ENCODE measurements around the gene NDRG2. TPM values are rescaled to one million over a fixed set of nuclear protein-coding genes. Genes with fewer than 3 reads are reported as not detected.

Gene NDRG2
- total and polyA plus RNA-seq, 7 donors, result 328 to 2,087 (median 762) TPM

DNA sequence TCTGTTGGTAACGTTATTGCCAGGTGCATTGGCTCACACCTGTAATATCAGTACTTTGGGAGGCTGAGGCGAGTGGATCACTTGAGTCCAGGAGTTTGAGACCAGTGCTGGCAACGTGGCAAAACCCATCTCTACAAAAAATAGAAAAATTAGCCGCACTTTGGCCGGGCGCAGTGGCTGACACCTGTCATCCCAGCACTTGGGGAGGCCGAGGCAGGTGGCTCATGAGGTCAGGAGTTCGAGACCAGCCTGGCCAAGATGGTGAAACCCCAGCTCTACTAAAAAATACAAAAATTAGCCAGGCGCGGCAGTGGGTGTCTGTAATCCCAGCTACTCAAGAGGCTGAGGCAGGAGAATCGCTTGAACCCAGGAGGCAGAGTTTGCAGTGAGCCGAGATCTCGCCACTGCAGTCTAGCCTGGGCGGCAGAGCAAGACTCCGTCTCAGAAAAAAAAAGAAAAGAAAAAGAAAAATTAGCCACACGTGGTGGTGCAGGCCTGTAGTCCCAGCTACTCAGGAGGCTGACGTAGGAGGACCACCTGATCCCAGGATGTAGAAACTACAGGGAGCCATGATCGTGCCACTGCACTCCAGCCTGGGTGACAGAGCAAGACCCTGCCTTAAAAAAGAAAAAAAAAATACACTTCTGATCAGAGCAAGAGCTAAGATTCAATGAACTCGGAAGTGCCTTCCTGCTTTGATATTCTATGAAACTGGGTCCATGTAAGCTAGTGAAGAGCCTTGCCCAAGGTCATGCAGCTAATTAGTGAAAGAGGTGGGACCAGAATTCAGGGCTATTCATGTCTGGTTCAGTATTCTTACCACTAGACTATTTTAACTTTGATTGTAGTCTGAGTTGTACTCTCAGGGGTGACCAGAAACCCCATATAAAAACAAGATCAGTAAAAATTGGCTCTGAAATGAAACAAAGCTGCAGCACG, 28.6 kb upstream of the NDRG2 start:
- Histone ChIP-seq H3K27ac (no peak overlapping the region), H3K4me1 (peaks cover 2% of the 10 kb centered on the region), H3K9me3 (no peaks in the 10 kb centered on the region), H3K4me3 (no peak overlapping the region), H3K36me3 (ENCODE audit: insufficient read depth in 1 of 2, low read depth in 1 of 2) (no peaks in the 10 kb centered on the region), H3K27me3 (ENCODE audit: insufficient read depth in 3 of 3, low read length in 2 of 3) (no peaks in the 10 kb centered on the region)
- TF ChIP-seq, protein P1, sequence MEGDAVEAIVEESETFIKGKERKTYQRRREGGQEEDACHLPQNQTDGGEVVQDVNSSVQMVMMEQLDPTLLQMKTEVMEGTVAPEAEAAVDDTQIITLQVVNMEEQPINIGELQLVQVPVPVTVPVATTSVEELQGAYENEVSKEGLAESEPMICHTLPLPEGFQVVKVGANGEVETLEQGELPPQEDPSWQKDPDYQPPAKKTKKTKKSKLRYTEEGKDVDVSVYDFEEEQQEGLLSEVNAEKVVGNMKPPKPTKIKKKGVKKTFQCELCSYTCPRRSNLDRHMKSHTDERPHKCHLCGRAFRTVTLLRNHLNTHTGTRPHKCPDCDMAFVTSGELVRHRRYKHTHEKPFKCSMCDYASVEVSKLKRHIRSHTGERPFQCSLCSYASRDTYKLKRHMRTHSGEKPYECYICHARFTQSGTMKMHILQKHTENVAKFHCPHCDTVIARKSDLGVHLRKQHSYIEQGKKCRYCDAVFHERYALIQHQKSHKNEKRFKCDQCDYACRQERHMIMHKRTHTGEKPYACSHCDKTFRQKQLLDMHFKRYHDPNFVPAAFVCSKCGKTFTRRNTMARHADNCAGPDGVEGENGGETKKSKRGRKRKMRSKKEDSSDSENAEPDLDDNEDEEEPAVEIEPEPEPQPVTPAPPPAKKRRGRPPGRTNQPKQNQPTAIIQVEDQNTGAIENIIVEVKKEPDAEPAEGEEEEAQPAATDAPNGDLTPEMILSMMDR (IDR thresholded peaks at IDR 0.05), result no peak
- intact Hi-C loops (cut with DNase I), result loop anchor here in 1 of 2 donors (5.0 kb wide), 1 partner anchor 51 kb away; no protein-coding TSS in a partner anchor
- ATAC-seq (no peak), DNase-seq (no peak)
- 84 to 90% (median 85%) methylated on average over 20 of the region's 20 CpGs for WGBS, 3 donors

DNA sequence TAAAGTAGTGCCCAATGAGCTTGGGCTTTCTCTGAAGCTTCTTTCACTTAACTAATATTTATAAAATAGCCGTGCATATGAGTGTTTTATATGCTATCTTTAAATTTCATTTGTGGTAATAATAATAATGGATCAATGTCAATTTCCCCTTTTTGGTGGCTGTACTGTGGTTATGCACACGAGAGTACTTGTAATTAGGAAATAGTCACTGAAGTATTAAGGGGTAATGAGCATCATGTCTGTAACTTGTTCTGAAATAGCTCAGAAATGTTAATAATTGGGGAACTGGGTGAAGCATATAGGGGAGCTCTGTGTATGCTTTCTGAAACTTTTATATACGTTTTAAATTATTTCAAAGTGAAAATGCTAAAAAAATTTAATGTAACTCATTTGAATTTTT, 25.7 kb upstream of the NDRG2 start:
- DNase-seq (no peak), ATAC-seq (no peak)
- Histone ChIP-seq H3K36me3 (ENCODE audit: insufficient read depth in 1 of 2, low read depth in 1 of 2) (no peaks in the 10 kb centered on the region), H3K4me1 (peaks cover 20% of the 10 kb centered on the region), H3K4me3 (no peak overlapping the region), H3K9me3 (no peaks in the 10 kb centered on the region), H3K27me3 (ENCODE audit: insufficient read depth in 3 of 3, low read length in 2 of 3) (no peaks in the 10 kb centered on the region), H3K27ac (no peak overlapping the region)
- intact Hi-C loops (cut with DNase I), result loop anchor here in 1 of 2 donors (5.0 kb wide), 1 partner anchor 48 kb away; no protein-coding TSS in a partner anchor
- 83 to 87% (median 86%) methylated on average over 3 of the region's 3 CpGs for WGBS, 3 donors
- TF ChIP-seq, protein P1 (IDR thresholded peaks at IDR 0.05), result no peak

DNA sequence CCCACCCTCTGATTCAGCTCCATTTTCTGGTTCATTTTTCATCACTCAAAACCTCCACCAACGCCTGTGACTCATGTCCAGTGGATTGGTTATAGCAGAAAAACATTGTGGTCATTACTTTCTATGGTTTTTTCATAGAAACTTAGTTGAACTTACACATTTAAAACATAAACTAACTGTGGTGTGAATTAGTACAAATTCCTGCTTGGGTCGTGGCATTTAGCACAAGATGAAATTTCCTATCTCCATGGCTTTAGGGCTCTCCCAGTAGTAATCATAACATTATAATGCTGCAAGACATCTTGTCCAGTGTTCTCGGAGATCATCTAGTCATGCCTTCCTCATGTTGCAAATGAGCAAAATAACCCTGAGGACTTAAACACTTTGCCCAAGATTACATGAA, 24.4 kb upstream of the NDRG2 start:
- no peaks in the 10 kb centered on the region for H3K27me3 ChIP-seq (ENCODE audit: insufficient read depth in 3 of 3, low read length in 2 of 3)
- TF ChIP-seq, protein P1 (IDR thresholded peaks at IDR 0.05), result no peak
- H3K4me1 ChIP-seq, result peaks cover 23% of the 10 kb centered on the region
- H3K27ac ChIP-seq, result no peak overlapping the region
- DNase-seq (no peak), ATAC-seq (no peak)
- intact Hi-C loops (cut with DNase I), result no loop called here
- H3K36me3 ChIP-seq (ENCODE audit: insufficient read depth in 1 of 2, low read depth in 1 of 2), result no peaks in the 10 kb centered on the region
- H3K9me3 ChIP-seq, result no peaks in the 10 kb centered on the region
- WGBS, 3 donors, result 76 to 92% (median 82%) methylated on average over 3 of the region's 3 CpGs
- H3K4me3 ChIP-seq, result no peak overlapping the region

DNA sequence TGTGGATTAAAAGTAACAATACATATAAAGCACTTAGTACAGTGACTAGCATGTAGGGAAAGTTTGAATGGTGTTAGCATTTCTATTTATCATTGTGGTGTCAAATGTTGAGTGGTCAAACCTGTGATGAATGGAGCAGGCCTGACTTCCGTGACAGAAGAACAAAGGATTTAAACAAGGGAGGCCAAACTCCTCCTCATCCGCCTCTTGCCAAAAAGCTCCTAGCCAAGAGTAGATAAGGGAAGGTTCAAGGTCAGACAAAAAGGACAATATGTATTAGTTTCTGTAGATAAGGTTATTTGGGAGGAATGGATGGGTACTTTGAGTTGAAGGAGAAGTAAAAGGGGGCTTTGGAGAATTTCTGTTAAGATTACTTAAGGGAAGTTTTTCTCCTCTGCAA, 23.8 kb upstream of the NDRG2 start:
- Histone ChIP-seq H3K36me3 (ENCODE audit: insufficient read depth in 1 of 2, low read depth in 1 of 2) (no peaks in the 10 kb centered on the region), H3K4me3 (no peak overlapping the region), H3K4me1 (peaks cover 29% of the 10 kb centered on the region), H3K27ac (no peak overlapping the region), H3K9me3 (no peaks in the 10 kb centered on the region), H3K27me3 (ENCODE audit: insufficient read depth in 3 of 3, low read length in 2 of 3) (no peaks in the 10 kb centered on the region)
- intact Hi-C loops (cut with DNase I), result no loop called here
- WGBS, 3 donors, result 59 to 77% (median 61%) methylated on average over 2 of the region's 2 CpGs
- ATAC-seq, result no peak
- no peak for DNase-seq
- TF ChIP-seq, protein P1 (IDR thresholded peaks at IDR 0.05), result no peak

Data from psoas muscle (tissue), 8 donors.